Calu3 (cell line): ENCODE data around the gene GUK1. TPM values are rescaled to one million over a fixed set of nuclear protein-coding genes. Genes with fewer than 3 reads are reported as not detected.

Experiments used
- BruUV-seq: library from RNA; stranded (reverse); fragments of 400-500 nt; replicated peaks from 2 replicates; lab custom pipeline; 2021; lab: Mats Ljungman, UMichigan
- CTCF ChIA-PET: fragments of 300-600 bp; sonication (Branson Sonifier 250); formaldehyde crosslinking; loops from one replicate; lab custom pipeline; 2022; ENCODE audit warnings: antibody characterized with exemption; lab: Charles Lee
- DNase-seq: peaks from one replicate; pipeline ENCODE4 v3.0.0; 2022
- H3K27ac Mint-ChIP-seq: one replicate; pipeline ENCODE4 v1.8.0; 2022; ENCODE audit warnings: mixed read lengths; ENCODE audit not compliant: unreplicated experiment
- H3K27me3 Mint-ChIP-seq: one replicate; pipeline ENCODE4 v1.8.0; 2022; ENCODE audit warnings: mixed read lengths; ENCODE audit not compliant: unreplicated experiment
- H3K36me3 Mint-ChIP-seq: one replicate; pipeline ENCODE4 v1.8.0; 2022; ENCODE audit warnings: mild to moderate bottlenecking, moderate library complexity, mixed read lengths; ENCODE audit not compliant: insufficient read depth, unreplicated experiment
- H3K4me1 Mint-ChIP-seq: one replicate; pipeline ENCODE4 v1.8.0; 2022; ENCODE audit warnings: mild to moderate bottlenecking, low read depth, mixed read lengths; ENCODE audit not compliant: unreplicated experiment
- H3K4me3 Mint-ChIP-seq: one replicate; pipeline ENCODE4 v1.8.0; 2022; ENCODE audit warnings: mild to moderate bottlenecking, low read depth, moderate library complexity, mixed read lengths; ENCODE audit not compliant: unreplicated experiment
- H3K9me3 Mint-ChIP-seq: one replicate; pipeline ENCODE4 v1.8.0; 2022; ENCODE audit warnings: low read depth, mixed read lengths; ENCODE audit not compliant: unreplicated experiment
- intact Hi-C: fragments of 100-400 bp; cut with micrococcal nuclease; formaldehyde crosslinking; loops from one replicate; pipeline ENCODE4 v1.10.0; 2022; ENCODE audit not compliant: unreplicated experiment
- total RNA-seq: library from RNA; stranded (reverse); gene quantifications from 2 replicates; pipeline ENCODE4 v1.2.3, GENCODE V29; 2022
- TF ChIP-seq, protein P1 (sequence below): fragments of 200-600 bp; IDR thresholded peaks from one replicate; pipeline ENCODE4 v1.8.0; 2022; ENCODE audit warnings: antibody characterized with exemption; ENCODE audit not compliant: unreplicated experiment

The GUK1 gene
- total RNA-seq, 1 experiment from 2014 or later = 238 TPM

DNA sequence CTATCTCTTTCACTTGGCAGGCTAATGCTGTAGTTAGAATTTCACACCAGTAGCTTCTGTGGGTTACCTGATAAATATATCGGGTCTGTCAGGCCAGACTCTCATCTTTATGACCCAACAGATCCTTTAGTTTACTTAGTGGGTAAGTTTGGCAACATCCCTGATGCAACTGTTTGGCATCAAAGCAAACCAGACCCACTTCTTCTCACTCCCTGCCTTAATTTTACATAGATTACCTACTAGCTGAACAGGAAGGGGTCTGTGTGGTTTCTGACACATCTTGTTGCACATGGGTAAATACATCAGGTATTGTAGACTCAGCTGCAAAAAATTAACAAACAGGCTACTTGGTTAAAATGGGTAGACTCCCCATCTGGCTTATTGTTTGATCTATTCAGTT, 3.2 kb upstream of the GUK1 start:
- intact Hi-C loops = loop anchor here (10.0 kb wide), 1 partner anchor 258 kb away; no protein-coding TSS in a partner anchor
- no peaks in the 10 kb centered on the region for H3K9me3 Mint-ChIP-seq
- CTCF ChIA-PET = interaction anchor here (1.0 to 1.4 kb wide), 2 partner anchors 15 to 27 kb away, joined by 3 to 4 read pairs; no protein-coding TSS in a partner anchor
- BruUV-seq = no TSS peak
- no peak overlapping the region for H3K4me3 Mint-ChIP-seq
- no peak for DNase-seq
- no peaks in the 10 kb centered on the region for H3K27me3 Mint-ChIP-seq
- peaks cover 26% of the 10 kb centered on the region for H3K36me3 Mint-ChIP-seq
- no peaks in the 10 kb centered on the region for H3K4me1 Mint-ChIP-seq
- no peak overlapping the region for H3K27ac Mint-ChIP-seq
- TF ChIP-seq, protein P1, sequence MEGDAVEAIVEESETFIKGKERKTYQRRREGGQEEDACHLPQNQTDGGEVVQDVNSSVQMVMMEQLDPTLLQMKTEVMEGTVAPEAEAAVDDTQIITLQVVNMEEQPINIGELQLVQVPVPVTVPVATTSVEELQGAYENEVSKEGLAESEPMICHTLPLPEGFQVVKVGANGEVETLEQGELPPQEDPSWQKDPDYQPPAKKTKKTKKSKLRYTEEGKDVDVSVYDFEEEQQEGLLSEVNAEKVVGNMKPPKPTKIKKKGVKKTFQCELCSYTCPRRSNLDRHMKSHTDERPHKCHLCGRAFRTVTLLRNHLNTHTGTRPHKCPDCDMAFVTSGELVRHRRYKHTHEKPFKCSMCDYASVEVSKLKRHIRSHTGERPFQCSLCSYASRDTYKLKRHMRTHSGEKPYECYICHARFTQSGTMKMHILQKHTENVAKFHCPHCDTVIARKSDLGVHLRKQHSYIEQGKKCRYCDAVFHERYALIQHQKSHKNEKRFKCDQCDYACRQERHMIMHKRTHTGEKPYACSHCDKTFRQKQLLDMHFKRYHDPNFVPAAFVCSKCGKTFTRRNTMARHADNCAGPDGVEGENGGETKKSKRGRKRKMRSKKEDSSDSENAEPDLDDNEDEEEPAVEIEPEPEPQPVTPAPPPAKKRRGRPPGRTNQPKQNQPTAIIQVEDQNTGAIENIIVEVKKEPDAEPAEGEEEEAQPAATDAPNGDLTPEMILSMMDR = no peak

DNA sequence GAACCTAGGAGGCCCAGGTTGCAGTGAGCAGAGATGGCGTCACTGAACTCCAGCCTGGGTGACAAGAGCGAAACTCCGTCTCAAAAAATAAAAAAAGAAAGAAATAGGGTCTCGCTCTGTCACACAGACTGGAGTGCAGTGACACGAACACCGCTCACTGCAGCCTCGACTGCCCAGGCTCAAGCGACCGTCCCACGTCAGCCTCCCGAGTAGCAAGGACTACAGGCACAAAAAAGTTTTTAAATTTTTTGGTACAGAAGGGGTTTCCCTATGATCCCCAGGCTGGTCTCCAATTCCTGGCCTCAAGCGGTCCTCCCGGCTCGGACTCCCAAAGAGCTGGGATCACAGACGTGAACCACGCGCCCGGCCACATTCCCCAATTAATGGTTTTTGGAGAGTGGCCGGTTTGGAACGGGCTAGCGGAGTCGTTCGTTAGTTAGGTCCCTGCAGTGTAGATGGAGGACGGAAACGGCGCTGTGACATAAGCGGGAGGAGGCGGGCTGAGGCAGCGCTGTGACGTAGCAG, 611 bp upstream of the GUK1 start:
- H3K9me3 Mint-ChIP-seq = no peaks in the 10 kb centered on the region
- no peak for DNase-seq
- intact Hi-C loops = loop anchor here (10.0 kb wide), 1 partner anchor 255 kb away; no protein-coding TSS in a partner anchor
- H3K4me1 Mint-ChIP-seq = peaks cover 20% of the 10 kb centered on the region
- TF ChIP-seq, protein P1 = no peak
- TSS peak; percentile 84 for BruUV-seq
- H3K4me3 Mint-ChIP-seq = peak overlapping the region; percentile 84
- no peaks in the 10 kb centered on the region for H3K27me3 Mint-ChIP-seq
- CTCF ChIA-PET = no interaction called here
- H3K27ac Mint-ChIP-seq = peak overlapping the region; percentile 94
- H3K36me3 Mint-ChIP-seq = peaks cover 45% of the 10 kb centered on the region

DNA sequence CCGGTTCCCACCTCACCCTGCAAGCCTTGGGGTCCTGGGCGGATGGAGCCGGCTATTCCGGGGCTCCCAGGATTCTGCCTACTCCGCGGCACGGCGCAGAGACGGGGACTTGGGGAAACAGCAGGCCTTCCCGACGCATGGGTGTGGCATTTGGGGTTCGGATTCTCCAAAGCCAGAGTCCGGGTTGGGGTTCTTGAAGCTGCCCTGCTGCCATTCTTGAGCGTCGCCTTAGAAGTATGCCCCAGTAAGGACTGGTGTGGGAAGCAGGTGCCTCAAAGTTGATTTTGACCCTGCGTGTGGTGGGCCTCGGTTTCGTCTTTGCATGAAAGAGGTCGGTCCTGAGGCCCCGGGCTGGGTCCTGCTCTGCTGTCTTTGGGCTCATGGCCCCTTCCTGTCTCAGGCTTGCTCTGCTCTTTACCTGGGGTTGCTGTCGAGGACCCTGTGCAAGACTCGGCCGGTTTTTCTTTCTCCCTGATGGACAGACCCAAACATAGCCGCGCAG, 696 bp downstream of the GUK1 start:
- H3K4me1 Mint-ChIP-seq = peaks cover 20% of the 10 kb centered on the region
- peak overlapping the region; percentile 81 for H3K27ac Mint-ChIP-seq
- intact Hi-C loops = no loop called here
- DNase-seq = no peak
- TF ChIP-seq, protein P1 = no peak
- CTCF ChIA-PET = interaction anchor here (0.8 to 1.0 kb wide), 2 partner anchors 26 to 252 kb away, joined by 3 to 4 read pairs; no protein-coding TSS in a partner anchor
- BruUV-seq = TSS peak; percentile 19
- H3K27me3 Mint-ChIP-seq = no peaks in the 10 kb centered on the region
- H3K4me3 Mint-ChIP-seq = peak overlapping the region; percentile 84
- H3K9me3 Mint-ChIP-seq = no peaks in the 10 kb centered on the region
- peaks cover 45% of the 10 kb centered on the region for H3K36me3 Mint-ChIP-seq

DNA sequence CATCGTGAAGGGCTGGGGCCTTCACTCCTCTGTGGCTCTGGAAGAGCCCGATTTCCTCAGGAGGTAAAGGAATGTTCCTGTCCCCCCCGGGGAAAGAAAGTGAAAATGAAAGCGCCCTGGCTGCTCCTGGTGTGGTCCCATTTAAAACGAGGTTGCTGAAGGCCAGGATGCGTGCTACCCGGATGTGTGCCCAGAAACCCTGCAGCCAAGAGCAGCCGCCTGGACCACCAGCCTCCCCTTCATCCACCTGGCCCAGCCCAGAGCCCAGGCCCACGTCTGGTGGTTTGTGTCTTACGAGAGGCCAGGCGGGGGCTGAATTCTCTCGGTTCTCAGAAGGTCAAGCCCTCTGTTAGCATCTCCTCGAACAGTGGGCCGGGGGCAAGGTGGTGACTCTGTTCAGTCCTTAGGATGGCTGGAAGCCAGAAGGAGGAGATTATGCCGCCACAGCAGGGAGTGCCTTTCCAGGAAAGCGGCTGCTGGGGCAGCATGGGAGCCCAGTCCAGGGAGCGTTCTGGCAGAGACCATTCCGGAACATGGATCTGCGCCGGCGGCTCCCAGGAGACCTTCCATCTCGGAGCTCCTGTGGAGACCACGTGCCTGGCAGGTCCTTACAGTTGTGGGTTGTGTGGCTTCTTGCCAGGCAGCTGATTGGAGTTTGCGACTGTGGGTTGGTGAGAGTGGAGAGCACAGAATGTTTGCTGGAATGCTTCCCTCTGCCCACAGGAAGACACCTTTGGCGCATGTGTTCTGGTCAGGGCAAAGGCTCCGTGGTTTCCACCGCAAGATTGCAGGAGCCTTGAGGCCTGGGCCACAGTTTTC, 1.4 kb downstream of the GUK1 start:
- Mint-ChIP-seq H3K27me3 (no peaks in the 10 kb centered on the region), H3K4me3 (peak overlapping the region; percentile 84), H3K27ac (peak overlapping the region; percentile 81), H3K9me3 (no peaks in the 10 kb centered on the region), H3K4me1 (peaks cover 20% of the 10 kb centered on the region), H3K36me3 (peaks cover 45% of the 10 kb centered on the region)
- CTCF ChIA-PET = interaction anchor here (0.8 to 2.1 kb wide), 3 partner anchors 10 to 24 kb away, joined by 3 to 5 read pairs (median 4); partner anchors contain the start of gene IBA57
- BruUV-seq = no TSS peak
- intact Hi-C loops = no loop called here
- TF ChIP-seq, protein P1 = no peak
- DNase-seq = peak; percentile 45
